WERI-Rb-1 (cell line): ENCODE data around the gene SMOC1.
A peak's percentile ranks its signal among the peaks of the same experiment; 100 is the strongest.

Source experiments
- DNase-seq: peaks from one replicate; pipeline ENCODE4 v3.0.0-alpha.2; 2020
- H3K27ac ChIP-seq: fragments of 250-450 bp; sonication (Bioruptor Pico); 2 replicates; pipeline ENCODE4 v1.5.1; 2020; ENCODE audit warnings: mild to moderate bottlenecking, moderate library complexity
- H3K27me3 ChIP-seq: fragments of 250-450 bp; sonication (Bioruptor Pico); 2 replicates; pipeline ENCODE4 v1.5.1; 2021; ENCODE audit warnings: mild to moderate bottlenecking, low read depth, moderate library complexity; ENCODE audit not compliant: insufficient read depth, severe bottlenecking
- H3K36me3 ChIP-seq: fragments of 250-450 bp; sonication (Bioruptor Pico); 2 replicates; pipeline ENCODE4 v1.5.1; 2020; ENCODE audit warnings: mild to moderate bottlenecking, moderate library complexity
- H3K4me3 ChIP-seq: 2 replicates; pipeline ENCODE4 v1.5.1; 2011; ENCODE audit warnings: low read depth, mild to moderate bottlenecking, control low read depth, low read length
- H3K9me3 ChIP-seq: fragments of 250-450 bp; sonication (Bioruptor Pico); 2 replicates; pipeline ENCODE4 v1.5.1; 2021; ENCODE audit warnings: mild to moderate bottlenecking, moderate library complexity; ENCODE audit not compliant: severe bottlenecking
- CTCF ChIP-seq: IDR thresholded peaks from 2 replicates; pipeline ENCODE4 v1.5.1; 2011; ENCODE audit warnings: low read depth, mild to moderate bottlenecking, control low read depth, inconsistent platforms, low read length

The SMOC1 gene

GRCh38 chr14:70033561-70033960, 154.3 kb downstream of the SMOC1 start:
- TF ChIP-seq CTCF = no peak
- DNase-seq = no peak
- Histone ChIP-seq H3K9me3 (no peaks in the 10 kb centered on the region), H3K27ac (no peak overlapping the region), H3K27me3 (peaks cover 6% of the 10 kb centered on the region), H3K4me3 (no peak overlapping the region), H3K36me3 (no peaks in the 10 kb centered on the region)

DNA sequence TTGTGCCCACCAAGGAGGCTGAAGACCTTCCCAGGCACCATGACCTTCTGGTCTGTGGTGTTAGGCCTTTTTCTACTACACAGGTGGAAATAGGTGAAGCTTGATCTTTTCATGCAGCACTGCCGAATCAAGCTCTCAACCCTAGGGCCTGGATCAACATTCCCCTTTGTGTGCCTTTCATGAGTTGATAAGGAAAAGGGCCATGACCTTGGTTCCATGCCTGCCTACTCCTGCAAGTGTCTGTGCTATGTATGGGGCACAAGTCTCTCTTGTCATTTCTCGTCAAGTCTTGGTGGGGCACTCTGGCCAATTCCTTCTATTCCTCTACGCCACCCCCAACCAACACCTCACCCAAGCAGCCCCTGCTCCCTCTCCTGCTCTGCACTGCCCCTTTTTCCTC, 155.0 kb downstream of the SMOC1 start:
- Histone ChIP-seq H3K36me3 (no peaks in the 10 kb centered on the region), H3K9me3 (no peaks in the 10 kb centered on the region), H3K27ac (no peak overlapping the region), H3K4me3 (no peak overlapping the region), H3K27me3 (peaks cover 10% of the 10 kb centered on the region)
- TF ChIP-seq CTCF = no peak
- no peak for DNase-seq

GRCh38 chr14:70036665-70037064, 157.4 kb downstream of the SMOC1 start:
- Histone ChIP-seq H3K27me3 (peaks cover 23% of the 10 kb centered on the region), H3K27ac (no peak overlapping the region), H3K4me3 (no peak overlapping the region), H3K9me3 (no peaks in the 10 kb centered on the region), H3K36me3 (no peaks in the 10 kb centered on the region)
- DNase-seq = peak; percentile 59
- peak; percentile 82 for TF ChIP-seq CTCF

DNA sequence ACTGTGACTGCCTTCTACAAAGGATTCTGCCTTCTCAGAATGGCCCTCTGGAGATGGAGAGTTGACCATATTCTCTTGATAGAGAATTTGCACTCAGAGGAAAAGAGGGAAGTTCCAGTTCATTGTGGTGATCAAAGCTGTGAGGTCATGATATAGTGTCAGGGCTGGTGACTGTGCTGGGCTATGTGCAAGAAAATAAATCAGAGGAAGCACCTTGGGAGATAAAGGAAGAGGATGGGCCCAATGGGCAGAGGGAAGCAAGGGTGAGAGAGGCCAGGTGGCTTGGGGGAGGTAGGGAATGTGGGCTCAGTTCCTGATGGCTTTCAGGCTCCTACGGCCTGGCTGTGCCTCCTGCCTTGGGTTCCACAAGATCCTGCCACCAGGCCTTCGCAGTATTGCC, 163.8 kb downstream of the SMOC1 start:
- Histone ChIP-seq H3K36me3 (no peaks in the 10 kb centered on the region), H3K27ac (no peak overlapping the region), H3K27me3 (peaks cover 46% of the 10 kb centered on the region), H3K9me3 (no peaks in the 10 kb centered on the region), H3K4me3 (no peak overlapping the region)
- no peak for DNase-seq
- no peak for TF ChIP-seq CTCF

- no peak for TF ChIP-seq CTCF
- Histone ChIP-seq H3K27me3 (peaks cover 35% of the 10 kb centered on the region), H3K9me3 (no peaks in the 10 kb centered on the region), H3K4me3 (no peak overlapping the region), H3K27ac (no peak overlapping the region), H3K36me3 (no peaks in the 10 kb centered on the region)
- DNase-seq = no peak
Measured at GRCh38 chr14:70045310-70045709, 166.1 kb downstream of the SMOC1 start.

DNA sequence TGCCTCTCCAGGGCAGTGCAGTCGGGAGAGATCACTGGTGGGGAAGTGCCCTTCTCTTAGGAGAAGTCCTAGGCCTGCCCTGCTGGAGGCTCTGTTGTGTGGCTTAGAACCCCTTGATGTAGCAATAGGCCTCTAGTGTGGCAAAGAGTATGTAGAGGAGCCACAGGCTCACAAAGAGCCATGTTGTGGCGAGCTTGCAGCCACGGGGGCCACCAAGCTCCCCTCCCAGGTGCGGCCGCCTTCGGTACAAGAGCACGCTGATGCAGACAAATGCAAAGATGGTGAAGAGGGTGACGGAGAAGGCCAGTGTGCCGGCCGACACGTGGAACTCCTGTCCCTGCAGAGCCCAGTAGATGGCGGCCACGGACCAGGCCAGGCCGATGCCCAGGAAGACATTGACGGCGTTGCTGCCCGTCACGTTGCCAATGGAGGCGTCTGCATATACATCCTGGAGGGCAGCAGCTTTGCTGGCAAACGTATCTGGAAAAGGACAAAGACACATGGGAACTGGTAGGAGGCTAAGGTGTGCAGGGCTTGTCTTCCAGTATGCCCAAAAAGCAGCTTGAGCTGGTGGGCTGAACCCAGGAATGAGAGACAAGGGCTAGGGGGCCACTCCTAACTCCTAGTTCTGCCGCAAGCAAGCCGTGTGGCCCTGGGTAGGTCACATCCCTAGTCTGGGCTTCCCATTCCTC, 166.8 kb downstream of the SMOC1 start:
- Histone ChIP-seq H3K27ac (no peak overlapping the region), H3K36me3 (no peaks in the 10 kb centered on the region), H3K9me3 (no peaks in the 10 kb centered on the region), H3K27me3 (peaks cover 32% of the 10 kb centered on the region), H3K4me3 (no peak overlapping the region)
- TF ChIP-seq CTCF = peak; percentile 97
- DNase-seq = peak; percentile 82
